HG03103 (cell line): ENCODE results near the gene MAML3.

ENCODE experiments used
- ATAC-seq: cut with Tn5 transposase; IDR thresholded peaks from one replicate; pipeline ENCODE4 v1.9.1; 2021; ENCODE audit warnings: low read depth; ENCODE audit not compliant: unreplicated experiment

The MAML3 gene

GRCh38 chr4:140081641-140082390 lies 72.2 kb downstream of the MAML3 start:
- no peak for ATAC-seq

GRCh38 chr4:140080883-140081282 lies 73.1 kb downstream of the MAML3 start:
- no peak for ATAC-seq

GRCh38 chr4:140078366-140078765 lies 75.6 kb downstream of the MAML3 start:
- ATAC-seq, result no peak

GRCh38 chr4:140076307-140076706 lies 77.7 kb downstream of the MAML3 start:
- no peak for ATAC-seq

- peak; percentile 91 for ATAC-seq
These were observed 82.2 kb downstream of the MAML3 start for GRCh38 chr4:140071806-140072205.

- no peak for ATAC-seq
These were observed 83.0 kb downstream of the MAML3 start for GRCh38 chr4:140070973-140071372.

- no peak for ATAC-seq
These were observed 83.6 kb downstream of the MAML3 start for GRCh38 chr4:140070366-140070765.

GRCh38 chr4:140069066-140069465 lies 84.9 kb downstream of the MAML3 start:
- no peak for ATAC-seq

GRCh38 chr4:140068271-140068670 lies 85.7 kb downstream of the MAML3 start:
- no peak for ATAC-seq

GRCh38 chr4:140066031-140066930 lies 87.7 kb downstream of the MAML3 start:
- no peak for ATAC-seq

- no peak for ATAC-seq
These were observed 88.6 kb downstream of the MAML3 start for GRCh38 chr4:140065393-140065792.

GRCh38 chr4:140061659-140062289 lies 92.2 kb downstream of the MAML3 start:
- no peak for ATAC-seq

- no peak for ATAC-seq
These were observed 92.8 kb downstream of the MAML3 start for GRCh38 chr4:140061194-140061593.

GRCh38 chr4:140059159-140059558 lies 94.8 kb downstream of the MAML3 start:
- no peak for ATAC-seq

GRCh38 chr4:140057701-140058100 lies 96.3 kb downstream of the MAML3 start:
- ATAC-seq, result no peak

- no peak for ATAC-seq
These were observed 98.0 kb downstream of the MAML3 start for GRCh38 chr4:140056015-140056414.

- no peak for ATAC-seq
These were observed 99.1 kb downstream of the MAML3 start for GRCh38 chr4:140054861-140055260.

- ATAC-seq, result no peak
These were observed 100.8 kb downstream of the MAML3 start for GRCh38 chr4:140053185-140053584.

GRCh38 chr4:140052050-140052449 lies 101.9 kb downstream of the MAML3 start:
- no peak for ATAC-seq

GRCh38 chr4:140049849-140050637 lies 103.9 kb downstream of the MAML3 start:
- no peak for ATAC-seq
